HG03575 (cell line): ENCODE data around the gene SIPA1L3.
"Not testable (repeated sequence)": the region's sequence is repeated elsewhere in the genome, so short reads cannot be mapped to it uniquely, and the experiment has no call there.

ENCODE experiments used
- ATAC-seq: cut with Tn5 transposase; IDR thresholded peaks from one replicate; pipeline ENCODE4 v1.9.1; 2021; ENCODE audit not compliant: unreplicated experiment, insufficient number of reproducible peaks, low FRiP score; ENCODE audit errors: extremely low read depth

Gene SIPA1L3

GRCh38 chr19:37905946-37906868 lies 801 bp upstream of the SIPA1L3 start, which contains the start of gene WDR87:
WDR87 (minus strand) TSS chr19:37906594; CDS start chr19:37898239, 8,355 bp downstream.
- no peak for ATAC-seq

DNA sequence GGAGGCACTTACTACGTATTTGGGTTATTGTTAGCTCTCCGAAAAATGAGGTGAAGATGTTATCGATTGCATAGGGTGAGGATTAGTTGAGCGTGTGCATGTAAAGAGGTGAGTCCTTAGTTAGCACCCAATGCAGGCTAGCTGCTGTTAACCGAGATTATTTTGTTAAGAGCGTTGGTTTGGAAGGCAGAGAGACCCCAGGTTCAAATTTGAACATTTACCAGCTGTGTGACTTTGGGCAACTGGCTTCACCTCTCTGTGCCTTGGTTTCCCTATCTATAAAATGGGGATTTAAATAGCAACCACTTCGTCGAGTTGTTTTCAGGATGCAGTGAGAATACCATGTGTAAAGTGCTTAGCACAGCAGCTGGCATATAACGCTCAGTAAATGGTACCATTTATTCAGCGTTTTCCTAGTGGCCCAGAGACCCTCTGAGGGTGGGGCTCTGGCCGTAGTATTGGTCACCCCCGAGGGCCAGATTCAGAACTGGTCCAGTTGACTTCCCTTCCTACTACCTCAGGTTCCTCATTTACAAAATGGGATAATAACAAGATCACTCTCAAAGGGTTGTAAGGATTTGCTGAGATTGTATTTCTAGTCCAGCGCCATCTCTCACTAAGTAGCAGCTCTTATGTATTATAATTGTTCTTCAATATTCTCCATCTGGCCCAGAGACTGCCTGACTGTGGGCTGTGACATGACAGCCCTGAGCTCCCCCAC lies 887 bp downstream of the SIPA1L3 start:
- ATAC-seq = no peak

GRCh38 chr19:37909661-37910199 lies 2.7 kb downstream of the SIPA1L3 start:
- ATAC-seq = no peak

DNA sequence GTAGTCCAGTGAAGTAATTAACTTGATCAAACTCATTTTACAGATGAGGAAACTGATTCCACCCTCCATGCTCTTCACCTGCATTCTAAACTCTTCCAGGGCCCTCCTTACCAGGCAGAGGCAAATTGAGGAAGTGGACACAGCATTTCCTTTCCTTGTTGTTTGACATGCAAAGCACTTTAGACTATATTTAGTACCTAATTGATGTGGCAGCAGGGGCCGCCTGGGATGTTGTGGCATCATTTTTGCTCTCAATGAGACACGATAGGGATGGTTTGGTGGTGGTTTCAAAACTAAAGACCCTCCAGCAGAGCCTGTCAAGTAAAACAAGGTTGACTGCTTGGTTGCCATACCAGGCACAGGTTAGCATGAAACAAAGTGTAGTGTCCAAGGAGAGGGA lies 7.9 kb downstream of the SIPA1L3 start:
- no peak for ATAC-seq

DNA sequence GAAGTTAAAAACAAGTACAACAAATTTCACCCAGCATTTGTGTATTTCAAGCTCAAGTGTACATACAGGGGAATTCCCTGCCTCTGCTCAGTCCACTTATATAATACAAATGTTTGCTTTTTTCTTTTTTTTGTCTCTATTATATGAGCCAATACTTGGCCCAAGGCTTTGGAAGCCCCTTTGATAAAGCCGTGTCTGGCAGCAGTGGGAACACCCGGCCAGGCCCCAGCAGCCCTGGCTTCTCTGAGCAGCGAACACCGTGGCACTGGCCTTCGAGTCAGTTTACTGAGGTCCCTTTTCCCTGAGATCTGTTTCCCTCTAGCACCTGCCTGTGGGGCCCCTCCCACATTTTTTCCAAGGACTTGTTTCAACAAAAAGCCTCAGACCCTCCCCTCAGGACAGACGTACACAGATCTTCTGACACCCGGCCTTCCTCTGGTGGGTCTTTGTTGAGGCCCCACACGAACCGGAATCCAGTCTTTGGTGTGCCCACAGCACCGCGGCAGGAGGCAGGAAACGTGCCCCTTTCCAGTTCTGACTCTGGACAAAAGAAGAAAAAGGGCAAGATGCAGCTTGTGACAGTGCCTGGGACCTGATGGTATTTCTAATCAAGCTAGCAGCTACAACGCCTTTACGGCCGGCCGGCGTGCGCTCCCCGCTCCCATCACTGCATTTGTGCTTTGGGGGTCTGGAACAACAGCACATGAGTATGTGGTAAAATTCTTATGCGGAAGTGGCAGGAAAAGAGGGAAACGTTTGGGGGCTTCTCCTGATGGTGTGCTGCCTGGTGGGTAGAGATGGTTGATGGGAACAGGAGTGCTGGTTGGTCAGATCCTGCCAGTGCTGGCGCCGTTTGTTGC lies 13.8 kb downstream of the SIPA1L3 start:
- no peak for ATAC-seq

GRCh38 chr19:37924573-37924972 lies 17.6 kb downstream of the SIPA1L3 start:
- not testable (repeated sequence) for ATAC-seq

DNA sequence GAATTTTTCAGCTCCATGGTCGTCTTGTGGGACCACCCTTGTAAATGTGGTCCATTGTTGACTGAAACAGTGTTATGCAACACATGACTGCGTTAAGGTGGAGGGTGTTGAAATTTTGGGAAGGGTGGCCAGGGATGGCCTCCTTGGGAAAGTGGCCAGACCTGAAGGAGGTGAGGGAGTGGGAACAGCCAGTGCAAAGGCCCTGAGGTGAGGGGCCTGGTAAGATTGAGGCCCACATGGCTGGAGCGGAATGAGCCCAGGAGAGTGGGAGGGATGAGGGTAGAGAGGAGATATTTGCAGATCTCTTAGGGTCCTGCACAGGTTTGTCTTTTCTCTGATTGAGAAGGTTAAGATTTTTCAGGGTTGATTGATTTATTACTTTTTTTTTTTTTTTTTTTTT lies 18.2 kb downstream of the SIPA1L3 start:
- no peak for ATAC-seq

DNA sequence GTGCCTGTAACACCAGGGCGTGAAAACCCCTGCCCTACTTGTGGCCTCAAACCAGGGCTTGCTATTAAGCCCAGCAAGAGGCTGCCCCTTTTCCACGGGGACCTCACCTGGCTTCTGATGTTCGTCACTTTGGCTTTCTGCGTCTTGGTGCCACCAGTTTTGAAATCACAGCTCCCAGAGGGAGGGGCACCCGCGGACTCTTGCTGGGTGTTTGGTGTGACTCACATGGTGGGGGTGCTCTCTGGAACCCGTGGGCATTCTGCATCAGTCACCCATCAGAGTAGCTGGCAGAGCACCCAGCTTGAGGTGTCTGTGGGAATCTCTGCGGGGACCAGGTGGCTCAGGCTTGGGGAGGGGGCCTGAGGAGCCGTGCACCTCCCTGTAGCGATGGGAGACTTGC lies 19.2 kb downstream of the SIPA1L3 start:
- ATAC-seq = no peak

GRCh38 chr19:37926711-37927110 lies 19.7 kb downstream of the SIPA1L3 start:
- ATAC-seq = no peak

- ATAC-seq = no peak
Measured at GRCh38 chr19:37928527-37929286, 21.7 kb downstream of the SIPA1L3 start.

DNA sequence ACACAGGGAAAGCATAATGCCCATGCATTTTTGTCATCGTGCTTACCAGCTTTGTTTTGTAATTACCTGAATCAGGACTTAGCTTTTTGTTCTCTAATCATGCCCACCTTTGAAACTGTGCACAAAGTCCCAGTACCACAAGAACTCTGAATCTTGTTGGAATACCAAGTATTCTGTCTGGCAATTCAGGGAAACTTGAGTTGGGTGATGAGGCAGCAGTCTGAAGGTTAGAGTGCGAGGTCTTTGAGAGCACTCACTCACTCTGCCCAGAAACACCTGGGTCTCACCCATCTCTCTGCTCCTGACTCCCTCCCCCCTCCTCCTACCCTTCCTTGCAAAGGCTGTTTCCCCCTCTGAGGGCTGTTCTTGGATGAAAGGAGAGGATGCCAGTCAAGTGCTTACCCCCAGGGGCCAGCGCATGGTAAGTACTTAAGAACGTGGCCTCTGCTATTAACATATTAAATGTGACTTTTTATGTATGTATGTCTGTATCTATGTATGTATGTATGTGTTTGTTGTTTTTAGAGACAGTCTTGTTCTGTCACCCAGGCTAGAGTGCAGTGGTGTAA lies 22.4 kb downstream of the SIPA1L3 start:
- no peak for ATAC-seq

DNA sequence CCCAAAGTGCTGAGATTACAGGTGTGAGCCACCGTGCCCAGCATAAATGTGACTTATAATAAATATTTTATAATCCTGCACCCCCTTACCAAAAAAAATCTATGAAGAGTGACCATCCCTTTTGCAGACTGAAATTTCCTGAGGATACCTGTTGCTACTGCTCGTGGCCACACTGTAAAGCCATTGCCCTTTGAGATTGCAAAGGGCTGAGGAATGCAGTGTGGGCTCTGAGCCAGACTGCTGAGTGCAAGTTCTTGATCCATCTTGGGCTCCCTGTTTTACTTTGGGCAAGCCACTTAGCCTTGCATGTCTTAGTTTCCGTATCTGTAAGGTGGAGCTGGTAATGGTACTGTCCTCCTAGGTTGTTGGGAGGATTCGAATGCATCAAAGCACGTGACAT lies 23.4 kb downstream of the SIPA1L3 start:
- no peak for ATAC-seq

GRCh38 chr19:37931881-37932655 lies 25.1 kb downstream of the SIPA1L3 start:
- ATAC-seq = no peak

DNA sequence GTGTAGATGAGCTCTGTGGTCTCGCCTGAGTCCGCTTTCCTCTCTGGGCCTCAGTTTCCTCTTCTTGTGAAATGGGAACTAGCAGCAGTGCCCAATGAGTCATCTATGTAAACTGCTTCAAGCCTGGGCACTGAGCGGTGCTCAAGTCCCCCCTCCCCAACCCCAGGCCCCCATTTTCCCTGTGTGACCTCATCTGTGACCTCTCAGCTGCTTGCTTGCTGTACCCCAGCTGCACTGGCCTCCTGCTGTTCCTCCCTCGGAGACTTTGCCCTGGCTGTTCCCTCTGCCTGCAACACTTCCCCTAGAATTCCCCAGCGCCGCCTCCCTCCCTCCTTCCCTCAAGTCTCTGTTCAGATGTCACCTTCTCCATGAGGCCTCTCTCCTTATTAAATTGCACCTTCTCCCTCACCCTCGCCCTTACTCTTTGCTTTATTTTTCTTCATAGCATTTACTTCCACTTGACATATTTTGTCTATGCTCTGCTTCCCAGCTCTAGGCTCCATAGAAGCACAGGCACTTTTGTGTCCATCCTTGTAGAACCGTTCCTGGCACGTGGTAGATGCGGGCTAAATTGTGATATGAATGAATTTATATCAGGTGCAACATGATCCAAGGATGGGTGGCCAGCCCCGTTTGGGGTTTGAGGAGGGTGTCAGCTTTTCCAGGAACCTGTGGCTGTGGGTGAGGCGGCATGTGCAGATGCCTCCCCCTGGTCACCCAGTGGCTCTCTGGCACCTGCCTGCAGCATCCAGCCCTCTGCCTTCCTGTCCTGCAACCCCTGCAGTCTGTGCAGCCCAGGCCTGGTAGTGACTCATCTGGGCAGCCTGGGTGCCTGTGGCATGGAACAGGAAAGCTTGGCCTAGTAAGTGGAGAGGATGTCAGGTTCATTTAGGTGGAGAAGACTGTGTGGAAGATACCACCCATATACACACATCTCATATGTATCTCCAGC lies 26.3 kb downstream of the SIPA1L3 start:
- ATAC-seq = no peak

DNA sequence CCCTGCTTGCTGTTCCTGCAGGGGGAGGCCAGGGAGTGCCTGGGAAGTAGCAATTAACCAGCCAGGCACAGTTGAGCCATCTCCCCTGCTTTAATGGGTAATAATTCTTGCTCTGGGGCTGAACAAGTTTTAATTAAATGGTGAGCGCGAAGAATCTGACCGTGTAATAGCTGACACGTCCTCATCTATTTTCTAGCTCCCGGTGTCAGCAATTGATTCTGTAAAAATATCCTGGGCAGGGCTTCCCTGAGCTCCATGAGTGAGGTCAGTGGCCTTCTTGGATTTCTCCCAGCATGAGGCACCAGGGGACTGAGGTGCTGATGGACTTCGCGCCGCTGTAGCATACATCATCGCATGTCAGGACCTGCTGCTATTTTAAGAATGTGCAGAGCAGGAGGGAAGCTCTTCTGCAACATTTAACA lies 26.9 kb downstream of the SIPA1L3 start:
- ATAC-seq = no peak

DNA sequence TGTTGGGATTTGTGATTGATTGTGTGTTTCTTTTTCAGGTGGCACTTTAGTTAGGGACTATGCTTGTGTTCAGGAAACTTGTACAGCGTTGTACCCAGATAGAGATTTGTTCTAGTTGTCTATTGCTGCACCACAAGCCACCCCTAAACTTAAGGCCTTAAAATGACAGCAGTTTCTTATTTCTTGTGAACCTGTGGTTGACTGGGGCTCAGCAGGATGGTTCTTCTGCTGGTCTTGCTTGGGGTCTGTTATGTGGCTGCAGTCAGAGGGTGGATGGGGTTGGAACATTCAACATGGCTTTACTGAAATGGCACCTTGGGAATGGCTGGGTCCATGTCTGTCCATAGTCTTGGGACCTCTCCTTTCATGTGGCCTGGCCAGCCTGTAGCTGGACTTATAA lies 28.3 kb downstream of the SIPA1L3 start:
- no peak for ATAC-seq
